ENCODE results near the gene GALNT11.

GALNT11 gene

DNA sequence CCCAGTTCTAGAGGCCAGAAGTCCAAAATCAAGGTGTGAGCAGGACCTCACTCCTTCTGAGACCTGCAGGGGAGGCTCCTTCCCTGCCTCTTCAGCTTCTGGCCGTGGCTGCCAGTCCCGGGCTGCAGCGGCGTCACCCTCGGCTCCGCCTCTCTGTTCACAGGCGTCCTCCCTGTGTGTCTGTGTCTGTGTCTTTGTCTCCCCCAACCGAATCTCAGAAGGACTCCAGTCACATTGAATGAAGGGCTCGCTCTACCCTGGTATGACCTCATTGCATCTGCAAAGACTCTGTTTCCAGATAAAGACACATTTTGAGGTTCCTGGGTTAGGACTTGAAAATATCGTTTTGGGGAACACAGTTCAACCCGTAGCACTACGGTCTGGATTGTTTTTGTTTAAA, 33.1 kb upstream of the GALNT11 start:
- TF ChIP-seq, protein P1, sequence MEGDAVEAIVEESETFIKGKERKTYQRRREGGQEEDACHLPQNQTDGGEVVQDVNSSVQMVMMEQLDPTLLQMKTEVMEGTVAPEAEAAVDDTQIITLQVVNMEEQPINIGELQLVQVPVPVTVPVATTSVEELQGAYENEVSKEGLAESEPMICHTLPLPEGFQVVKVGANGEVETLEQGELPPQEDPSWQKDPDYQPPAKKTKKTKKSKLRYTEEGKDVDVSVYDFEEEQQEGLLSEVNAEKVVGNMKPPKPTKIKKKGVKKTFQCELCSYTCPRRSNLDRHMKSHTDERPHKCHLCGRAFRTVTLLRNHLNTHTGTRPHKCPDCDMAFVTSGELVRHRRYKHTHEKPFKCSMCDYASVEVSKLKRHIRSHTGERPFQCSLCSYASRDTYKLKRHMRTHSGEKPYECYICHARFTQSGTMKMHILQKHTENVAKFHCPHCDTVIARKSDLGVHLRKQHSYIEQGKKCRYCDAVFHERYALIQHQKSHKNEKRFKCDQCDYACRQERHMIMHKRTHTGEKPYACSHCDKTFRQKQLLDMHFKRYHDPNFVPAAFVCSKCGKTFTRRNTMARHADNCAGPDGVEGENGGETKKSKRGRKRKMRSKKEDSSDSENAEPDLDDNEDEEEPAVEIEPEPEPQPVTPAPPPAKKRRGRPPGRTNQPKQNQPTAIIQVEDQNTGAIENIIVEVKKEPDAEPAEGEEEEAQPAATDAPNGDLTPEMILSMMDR (IDR thresholded peaks at IDR 0.05; ENCODE audit: low read depth, low read length, missing control alignments): peak; percentile 15
- H3K4me3 ChIP-seq (ENCODE audit: low read depth, low read length): no peak overlapping the region
- DNase-seq (ENCODE audit: low read depth): no peak

DNA sequence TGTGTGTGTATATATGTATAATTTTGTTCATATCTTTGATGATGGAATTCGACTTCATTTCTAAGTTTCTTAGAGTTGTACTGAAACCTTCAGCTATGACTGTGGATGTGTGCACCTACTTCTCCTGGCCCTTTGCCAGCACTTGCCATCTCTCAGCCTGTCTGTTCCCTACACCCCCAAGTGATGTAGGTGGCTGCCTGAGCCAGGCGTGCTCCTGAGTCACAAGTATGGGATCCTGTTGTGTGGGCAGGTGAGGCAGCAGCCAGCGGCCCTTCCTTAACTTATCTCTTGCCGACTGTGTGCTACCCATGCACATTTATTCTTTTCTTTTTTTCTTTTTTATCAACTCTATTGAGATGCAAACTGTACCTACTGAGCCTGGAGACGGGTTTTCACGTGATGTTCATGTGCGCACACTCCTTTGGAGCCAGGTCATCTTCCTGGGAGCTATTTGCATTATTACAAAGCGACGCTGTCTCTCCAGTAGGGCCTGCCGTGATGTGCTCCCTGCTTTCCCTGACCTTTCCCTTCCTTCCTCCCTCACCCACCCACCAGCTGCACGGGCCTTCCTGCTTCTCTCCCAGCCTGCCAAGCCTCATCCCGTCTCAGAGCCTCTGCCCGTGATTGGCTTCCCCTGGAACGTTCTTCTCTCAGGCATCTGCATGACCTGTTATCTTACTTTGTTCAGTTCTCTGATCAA, 31.3 kb upstream of the GALNT11 start:
- no peak overlapping the region for H3K4me3 ChIP-seq (ENCODE audit: low read depth, low read length)
- DNase-seq (ENCODE audit: low read depth): no peak
- TF ChIP-seq, protein P1 (IDR thresholded peaks at IDR 0.05; ENCODE audit: low read depth, low read length, missing control alignments): no peak

DNA sequence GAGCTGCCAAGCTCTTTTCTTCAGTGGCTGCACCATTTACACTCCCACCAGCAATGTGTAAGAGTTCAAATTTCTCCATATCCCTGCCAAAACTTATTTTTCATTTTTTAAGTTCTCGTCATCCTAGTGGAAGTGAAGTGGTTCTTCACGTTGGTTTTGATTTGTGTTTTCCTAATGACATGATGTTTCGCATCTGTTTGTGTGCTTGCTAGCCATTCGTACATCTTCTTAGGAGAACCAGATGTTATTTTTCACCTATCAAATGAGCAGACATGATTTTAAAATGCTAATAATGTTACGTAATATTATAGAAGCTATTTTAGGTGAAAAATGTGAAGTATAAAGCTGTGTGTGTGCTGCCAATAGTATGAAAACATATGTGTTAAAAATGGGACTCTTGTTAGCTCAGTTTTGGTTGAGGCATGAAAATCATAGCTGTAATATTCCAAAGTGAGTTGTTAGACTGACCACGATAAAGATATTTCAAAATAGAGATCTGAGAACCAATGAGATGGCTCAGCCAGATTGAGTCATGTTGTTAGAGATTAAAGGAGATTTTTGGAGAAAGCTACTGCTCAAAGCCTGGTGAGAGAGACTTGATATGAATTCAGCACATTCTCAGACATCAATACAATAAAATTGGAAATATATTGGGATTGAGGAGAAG, 25.9 kb upstream of the GALNT11 start:
- DNase-seq (ENCODE audit: low read depth): no peak
- TF ChIP-seq, protein P1 (IDR thresholded peaks at IDR 0.05; ENCODE audit: low read depth, low read length, missing control alignments): no peak
- H3K4me3 ChIP-seq (ENCODE audit: low read depth, low read length): no peak overlapping the region

DNA sequence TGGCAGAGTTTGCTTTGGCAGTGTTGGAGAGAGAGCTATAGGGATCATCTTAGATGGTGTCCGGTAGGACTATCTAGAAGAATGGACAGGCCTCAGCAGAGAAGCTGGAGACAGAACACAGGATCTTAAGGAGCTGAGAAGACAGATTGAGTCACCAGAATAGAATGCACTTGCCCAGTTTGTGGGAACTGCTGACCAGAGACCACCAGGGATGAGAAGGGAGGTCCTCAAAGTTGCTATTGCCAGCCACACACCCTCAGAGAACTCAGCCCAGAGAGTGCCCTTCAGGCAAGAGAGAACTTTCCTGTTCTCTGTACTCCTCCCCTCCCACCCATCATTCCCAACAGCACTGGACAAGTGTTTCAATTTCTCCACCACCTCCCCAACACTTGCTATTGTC, 25.3 kb upstream of the GALNT11 start:
- TF ChIP-seq, protein P1 (IDR thresholded peaks at IDR 0.05; ENCODE audit: low read depth, low read length, missing control alignments): no peak
- H3K4me3 ChIP-seq (ENCODE audit: low read depth, low read length): no peak overlapping the region
- DNase-seq (ENCODE audit: low read depth): no peak

DNA sequence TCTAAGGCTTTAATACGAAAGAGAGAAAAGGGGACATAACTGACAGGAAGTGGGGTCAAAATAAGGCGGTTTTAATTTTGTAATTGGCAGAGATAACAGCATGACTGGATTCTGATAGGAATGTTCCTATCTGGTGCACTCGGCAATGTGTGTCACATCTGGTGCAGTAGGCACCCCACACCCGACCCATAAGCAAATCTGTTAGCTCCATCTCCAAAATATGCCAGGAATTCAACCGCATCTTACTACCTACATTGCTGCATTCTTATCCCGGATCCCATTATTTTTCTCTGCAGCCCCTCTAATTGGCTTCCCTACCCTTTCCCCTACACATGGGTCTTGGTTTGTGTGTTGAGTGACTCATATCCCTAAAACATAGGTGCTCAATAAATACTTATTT, 19.1 kb upstream of the GALNT11 start:
- TF ChIP-seq, protein P1 (IDR thresholded peaks at IDR 0.05; ENCODE audit: low read depth, low read length, missing control alignments): no peak
- no peak for DNase-seq (ENCODE audit: low read depth)
- no peak overlapping the region for H3K4me3 ChIP-seq (ENCODE audit: low read depth, low read length)

DNA sequence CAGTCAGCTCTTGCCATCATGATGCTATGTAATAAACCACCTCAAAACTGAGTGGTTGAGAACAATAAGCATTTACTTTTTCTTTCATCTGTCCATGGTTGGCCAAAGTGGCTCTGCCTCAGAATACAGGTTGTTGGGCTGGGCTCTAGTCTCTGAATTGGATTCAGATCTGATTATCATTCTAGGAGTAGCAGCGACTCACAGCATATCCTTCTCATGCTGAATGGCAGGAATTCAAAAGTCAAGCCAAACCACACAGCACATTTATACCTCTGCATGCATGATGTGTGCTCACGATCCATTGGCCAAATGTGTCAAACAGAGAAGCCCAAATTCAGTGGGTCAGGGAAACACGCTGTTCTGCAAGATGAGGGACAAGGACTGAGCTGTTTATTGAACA, 13.6 kb upstream of the GALNT11 start:
- TF ChIP-seq, protein P1 (IDR thresholded peaks at IDR 0.05; ENCODE audit: low read depth, low read length, missing control alignments): no peak
- H3K4me3 ChIP-seq (ENCODE audit: low read depth, low read length): no peak overlapping the region
- DNase-seq (ENCODE audit: low read depth): no peak

DNA sequence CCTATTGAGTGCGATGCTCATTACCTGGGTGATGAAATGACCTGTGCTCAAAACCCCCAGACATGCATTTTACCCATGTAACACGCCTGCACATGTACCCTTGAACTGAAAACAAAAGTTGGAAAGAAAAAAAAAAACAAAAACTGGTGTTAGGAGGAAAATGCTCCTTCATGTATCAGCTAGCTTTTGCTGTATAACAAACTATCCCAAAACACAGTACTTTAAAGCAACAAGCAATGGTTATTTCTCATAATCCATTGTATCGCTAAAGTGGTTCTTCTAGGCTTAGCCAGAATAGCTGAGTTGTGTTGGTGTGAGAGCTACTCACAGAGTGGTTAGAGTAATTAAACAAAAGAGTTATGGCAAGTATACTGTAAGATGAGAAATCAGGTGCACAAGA, 12.2 kb upstream of the GALNT11 start:
- H3K4me3 ChIP-seq (ENCODE audit: low read depth, low read length): no peak overlapping the region
- no peak for DNase-seq (ENCODE audit: low read depth)
- TF ChIP-seq, protein P1 (IDR thresholded peaks at IDR 0.05; ENCODE audit: low read depth, low read length, missing control alignments): no peak

Data from GM12864 (cell line).